COLO668 (cell line): ENCODE data around the gene KLHL1.
"Not testable (repeated sequence)": the region's sequence is repeated elsewhere in the genome, so short reads cannot be mapped to it uniquely, and the experiment has no call there.

Source experiments
- DNase-seq: peaks from one replicate; lab custom pipeline; 2025; ENCODE audit not compliant: unreplicated experiment; lab: John Stamatoyannopoulos, UW

The KLHL1 gene, protein sequence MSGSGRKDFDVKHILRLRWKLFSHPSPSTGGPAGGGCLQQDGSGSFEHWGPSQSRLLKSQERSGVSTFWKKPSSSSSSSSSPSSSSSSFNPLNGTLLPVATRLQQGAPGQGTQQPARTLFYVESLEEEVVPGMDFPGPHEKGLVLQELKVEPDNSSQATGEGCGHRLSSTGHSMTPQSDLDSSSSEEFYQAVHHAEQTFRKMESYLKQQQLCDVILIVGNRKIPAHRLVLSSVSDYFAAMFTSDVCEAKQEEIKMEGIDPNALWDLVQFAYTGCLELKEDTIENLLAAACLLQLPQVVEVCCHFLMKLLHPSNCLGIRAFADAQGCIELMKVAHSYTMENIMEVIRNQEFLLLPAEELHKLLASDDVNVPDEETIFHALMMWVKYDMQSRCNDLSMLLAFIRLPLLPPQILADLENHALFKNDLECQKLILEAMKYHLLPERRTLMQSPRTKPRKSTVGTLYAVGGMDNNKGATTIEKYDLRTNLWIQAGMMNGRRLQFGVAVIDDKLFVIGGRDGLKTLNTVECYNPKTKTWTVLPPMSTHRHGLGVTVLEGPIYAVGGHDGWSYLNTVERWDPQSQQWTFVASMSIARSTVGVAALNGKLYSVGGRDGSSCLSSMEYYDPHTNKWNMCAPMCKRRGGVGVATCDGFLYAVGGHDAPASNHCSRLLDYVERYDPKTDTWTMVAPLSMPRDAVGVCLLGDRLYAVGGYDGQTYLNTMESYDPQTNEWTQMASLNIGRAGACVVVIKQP

DNA sequence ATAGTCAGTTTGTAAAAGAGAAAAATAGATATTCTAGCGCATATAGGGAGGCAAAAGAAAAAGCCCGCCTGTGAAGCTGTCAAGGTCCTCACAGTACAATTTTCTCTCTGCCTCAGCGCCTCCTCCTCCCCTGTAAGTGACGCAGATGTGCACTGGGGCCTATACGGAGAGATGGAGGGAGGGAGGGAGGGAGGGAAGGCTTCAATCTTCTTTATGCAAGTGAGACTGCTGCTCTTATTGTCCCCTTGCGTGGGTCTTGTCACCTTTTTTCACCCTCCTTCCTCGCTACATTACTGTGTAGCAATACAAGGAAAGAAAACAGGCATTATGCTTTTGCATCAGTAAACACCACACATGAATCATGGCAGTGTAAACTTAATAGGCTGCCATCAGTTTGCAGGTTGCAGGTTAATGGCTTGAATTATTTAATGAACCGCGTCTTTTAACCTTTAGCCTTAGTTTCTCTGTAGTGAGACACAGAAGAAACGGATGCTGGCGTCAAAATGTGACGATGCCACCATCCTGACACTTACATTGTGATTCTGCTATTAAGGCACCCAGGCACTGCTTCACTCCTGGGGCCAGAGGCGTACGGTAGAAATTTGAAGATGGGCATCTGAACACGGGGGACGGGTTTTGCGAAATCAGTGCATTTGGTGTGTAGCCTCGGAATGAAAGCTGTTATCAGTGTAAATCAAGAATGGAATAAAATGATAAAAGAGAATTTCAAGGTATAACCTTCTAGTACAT is at the start of gene KLHL1:
KLHL1 (minus strand) TSS at position 97 of the 750 bp plus-strand sequence. CDS start 753 bp downstream, outside the sequence.
- DNase-seq: no peak

DNA sequence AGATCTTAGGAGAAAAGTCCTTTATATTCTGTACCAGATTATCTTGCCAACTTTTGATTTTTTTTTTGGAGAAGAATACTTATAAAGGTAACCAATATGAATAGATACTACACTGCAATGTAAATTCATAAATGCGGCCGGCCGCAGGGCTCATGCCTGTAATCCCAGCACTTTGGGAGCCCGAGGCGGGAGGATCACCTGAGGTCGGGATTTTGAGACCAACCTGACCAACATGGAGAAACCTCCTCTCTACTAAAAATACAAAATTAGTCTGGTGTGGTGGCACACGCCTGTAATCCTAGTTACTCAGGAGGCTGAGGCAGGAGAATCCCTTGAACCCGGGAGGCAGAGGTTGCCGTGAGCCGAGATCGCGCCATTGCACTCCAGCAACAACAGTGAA is 34.4 kb upstream of the KLHL1 start:
- DNase-seq: not testable (repeated sequence)

DNA sequence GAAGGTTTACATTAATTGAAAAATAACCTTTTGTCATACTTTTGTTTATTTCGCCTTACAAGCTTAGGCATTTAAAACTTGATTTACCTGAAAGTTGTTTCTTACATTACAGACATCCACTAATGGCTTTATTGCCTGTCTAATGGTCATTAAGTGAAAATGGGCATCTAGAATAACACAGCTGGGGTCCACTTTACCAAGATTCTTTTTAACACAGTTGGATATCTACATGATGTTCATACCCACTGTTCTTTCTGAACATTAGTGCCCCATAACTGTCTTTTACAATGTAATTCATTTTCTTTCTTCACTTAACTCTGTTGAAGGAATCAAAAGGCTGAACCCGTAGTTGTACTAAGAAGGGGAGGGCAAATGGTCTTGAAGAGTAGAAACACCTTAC is 19.8 kb upstream of the KLHL1 start:
- DNase-seq: no peak

DNA sequence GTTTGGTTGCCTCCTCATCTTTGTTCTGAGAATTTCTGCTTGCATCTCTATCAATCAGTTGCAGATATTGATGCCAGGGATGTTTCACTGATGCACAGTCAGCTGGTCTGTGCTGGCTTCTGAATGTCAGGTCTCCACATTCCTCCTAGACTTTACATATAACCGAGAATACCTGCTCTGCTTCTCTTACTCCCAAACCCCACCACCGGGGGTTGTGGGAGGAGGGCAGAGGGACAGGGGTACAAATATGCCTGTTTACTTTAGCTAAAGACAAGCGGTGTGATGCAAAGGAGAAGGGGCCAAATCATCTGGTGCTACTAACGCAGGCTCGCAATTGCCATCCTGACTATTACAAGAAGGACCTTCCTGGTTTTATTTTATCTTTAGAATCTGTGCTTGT is 17.4 kb upstream of the KLHL1 start:
- no peak for DNase-seq

DNA sequence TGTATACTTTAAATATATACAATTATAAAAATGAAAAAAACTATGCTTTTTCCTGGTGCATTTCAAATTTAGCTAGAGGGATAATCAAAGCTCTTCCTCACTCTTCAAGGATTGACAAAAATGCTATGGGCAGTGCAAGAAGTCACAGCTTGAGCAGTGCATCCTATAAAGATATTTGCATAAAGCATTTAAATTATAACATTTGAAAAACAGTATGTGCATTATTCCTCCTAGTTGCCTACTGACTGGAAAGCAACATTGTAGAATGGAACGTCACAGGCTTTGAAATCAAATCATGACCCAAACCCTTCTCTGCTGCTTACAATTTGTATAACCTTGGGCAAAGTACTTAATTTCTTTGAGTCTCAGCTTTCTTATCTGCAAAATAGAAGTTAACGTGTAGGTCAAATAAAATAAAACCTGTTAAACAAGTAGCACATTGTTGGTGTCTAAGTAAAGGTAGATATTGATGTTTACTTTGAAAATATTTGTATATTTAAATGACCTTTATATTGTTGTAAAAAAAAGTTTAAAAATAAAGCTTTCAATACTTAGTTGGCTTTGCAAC is 9.2 kb upstream of the KLHL1 start:
- no peak for DNase-seq

DNA sequence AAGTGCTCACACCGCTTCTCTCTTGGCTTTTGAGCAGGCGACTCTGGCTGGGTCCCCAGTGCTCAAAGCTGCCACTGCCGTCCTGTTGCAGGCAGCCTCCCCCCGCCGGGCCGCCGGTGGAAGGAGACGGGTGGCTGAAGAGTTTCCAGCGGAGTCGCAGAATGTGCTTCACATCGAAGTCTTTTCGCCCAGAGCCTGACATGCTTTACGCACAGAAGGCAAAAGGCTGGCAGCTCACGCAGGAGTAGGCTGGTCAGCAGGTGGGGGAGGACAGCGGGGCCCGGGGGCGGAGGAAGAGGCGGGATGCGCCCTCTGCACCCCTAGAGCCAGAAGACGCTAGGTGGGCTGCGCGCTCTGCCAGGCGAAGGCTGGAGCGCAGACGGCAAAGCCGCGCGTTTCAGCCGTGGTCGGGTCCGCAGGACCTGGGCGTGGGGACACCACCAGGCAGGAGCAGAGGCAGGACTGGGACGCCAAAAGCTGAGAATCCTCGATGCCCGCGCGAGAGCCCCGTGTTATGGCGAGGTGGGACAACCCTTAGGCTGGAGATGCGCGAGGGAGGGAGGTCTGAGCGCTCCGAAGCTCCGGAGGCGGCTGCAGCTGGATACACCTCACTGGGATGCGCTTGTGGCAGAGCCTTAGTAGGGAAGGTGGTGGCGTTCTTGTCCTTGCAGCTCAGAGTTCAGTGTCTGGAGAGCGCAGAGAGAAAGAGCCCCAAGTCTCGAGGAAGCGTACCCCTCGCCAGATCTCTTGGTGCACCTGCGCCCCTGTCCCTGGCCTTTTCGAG is 562 bp downstream of the KLHL1 start, which contains the start of gene ATXN8OS:
ATXN8OS (plus strand) TSS at position 329 of the 784 bp plus-strand sequence.
- no peak for DNase-seq

DNA sequence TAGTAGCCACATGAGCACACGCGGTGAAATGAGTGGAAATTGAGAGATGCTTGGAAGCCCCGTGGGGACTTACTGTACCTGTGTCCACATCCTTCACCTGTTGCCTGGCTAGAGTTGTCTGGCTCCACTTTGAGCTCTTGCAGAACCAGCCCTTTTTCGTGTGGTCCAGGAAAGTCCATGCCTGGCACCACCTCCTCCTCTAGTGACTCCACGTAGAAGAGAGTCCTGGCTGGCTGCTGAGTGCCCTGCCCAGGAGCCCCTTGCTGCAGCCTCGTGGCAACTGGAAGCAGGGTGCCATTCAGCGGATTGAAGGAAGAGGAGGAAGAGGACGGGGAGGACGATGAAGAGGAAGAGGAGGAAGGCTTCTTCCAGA is 1.1 kb downstream of the KLHL1 start:
- no peak for DNase-seq

DNA sequence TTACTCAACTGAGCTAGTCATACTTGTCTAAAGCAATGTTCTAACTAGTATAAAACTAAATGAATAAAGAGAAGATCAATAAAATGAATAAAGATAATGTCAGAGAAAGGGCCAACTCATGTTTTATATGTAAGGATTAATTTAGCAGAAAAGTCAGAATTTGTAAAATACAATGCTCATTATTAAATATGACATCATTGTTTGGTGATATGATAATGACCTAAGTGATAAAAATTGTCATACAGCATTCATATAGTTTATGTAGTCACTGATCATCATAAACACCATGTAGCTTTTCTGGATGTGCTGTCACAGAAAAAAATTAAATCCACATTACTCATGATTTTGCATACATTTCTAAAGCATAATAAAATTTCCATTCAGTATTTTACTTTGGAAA is 3.8 kb downstream of the KLHL1 start:
- DNase-seq: no peak

DNA sequence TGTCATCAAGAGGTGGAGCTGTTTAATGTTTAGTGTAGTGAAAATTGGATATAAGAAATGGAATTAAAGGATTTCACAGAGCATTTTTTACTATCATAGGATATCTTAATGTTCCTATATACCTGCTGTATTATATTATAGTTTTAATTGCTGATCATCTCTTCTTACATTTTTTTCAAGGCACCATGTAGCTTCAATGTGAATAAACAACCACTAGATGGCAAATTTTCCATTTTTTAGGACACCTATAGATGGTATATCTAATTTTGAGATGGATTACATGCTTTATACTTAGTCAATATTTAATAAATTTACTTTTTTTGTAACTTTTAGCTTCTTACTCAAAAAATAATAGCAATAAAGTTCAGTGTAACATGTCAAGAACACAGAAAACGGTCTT is 9.6 kb downstream of the KLHL1 start:
- DNase-seq: no peak

DNA sequence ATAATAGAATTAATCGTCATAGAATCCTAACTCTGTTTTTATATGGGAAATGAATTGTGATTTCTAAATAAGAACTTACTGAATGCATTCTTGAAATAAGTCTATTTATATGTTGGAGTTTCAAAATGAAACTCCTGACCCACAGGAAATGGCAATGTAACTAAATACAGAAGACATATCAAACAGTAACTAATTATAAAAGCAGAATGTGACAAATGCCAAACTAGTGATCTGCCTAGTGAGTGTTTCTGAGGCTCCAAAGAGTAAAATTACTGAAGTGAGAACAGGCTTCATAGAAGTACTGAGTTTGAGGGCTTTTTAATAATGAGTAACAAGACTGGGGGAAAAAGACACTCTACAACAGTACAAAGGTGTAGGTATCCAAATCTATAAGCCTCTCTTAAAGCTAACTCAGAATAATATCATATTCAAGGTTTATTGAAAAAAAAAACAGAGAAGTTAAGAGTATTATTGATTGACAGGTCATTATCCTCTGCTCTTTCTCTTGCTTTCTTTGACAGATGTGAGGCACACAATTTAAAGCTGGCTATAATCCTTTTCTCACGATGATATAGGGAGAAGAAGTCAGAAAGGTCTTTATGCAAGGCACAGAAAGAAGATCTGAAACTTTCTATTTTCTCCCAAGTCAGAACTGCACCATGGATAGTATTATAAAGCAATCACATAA is 18.1 kb downstream of the KLHL1 start:
- no peak for DNase-seq

DNA sequence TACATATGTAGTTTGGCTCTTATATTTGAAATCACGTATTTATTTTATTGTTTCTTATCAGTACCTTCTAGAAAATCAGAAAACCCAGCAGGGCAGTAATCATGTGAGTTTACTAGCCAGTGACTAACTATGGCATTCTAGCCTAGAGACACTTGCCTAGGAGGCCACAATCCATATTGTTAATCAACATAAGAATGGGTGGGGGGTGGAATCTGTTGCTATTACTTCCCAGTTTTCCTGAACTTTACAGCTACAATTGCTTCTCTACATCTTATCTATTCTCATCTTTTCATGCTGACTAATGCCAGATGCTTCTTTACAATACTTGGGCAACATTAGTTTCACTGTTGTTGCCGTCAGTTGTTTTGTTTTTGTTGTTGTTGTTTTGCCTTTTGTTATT is 19.3 kb downstream of the KLHL1 start:
- no peak for DNase-seq

DNA sequence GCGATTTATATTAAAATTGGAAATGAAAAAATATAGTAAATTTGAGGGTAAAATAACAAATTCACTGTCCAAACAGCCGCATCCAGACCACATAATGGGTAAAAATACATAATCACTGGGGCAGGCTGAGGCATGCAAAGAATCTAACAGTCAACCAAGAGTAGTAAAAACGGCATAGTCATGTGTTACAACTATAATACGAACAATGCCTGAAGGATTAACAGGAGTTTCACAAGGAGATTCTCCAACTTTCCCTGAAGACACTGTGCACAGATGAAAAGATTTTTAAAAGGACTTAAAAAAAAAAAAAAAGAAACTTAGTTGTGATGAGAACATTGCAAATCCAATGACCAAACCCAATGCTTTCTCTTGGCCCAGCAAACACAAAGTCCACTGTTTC is 21.0 kb downstream of the KLHL1 start:
- DNase-seq: no peak

DNA sequence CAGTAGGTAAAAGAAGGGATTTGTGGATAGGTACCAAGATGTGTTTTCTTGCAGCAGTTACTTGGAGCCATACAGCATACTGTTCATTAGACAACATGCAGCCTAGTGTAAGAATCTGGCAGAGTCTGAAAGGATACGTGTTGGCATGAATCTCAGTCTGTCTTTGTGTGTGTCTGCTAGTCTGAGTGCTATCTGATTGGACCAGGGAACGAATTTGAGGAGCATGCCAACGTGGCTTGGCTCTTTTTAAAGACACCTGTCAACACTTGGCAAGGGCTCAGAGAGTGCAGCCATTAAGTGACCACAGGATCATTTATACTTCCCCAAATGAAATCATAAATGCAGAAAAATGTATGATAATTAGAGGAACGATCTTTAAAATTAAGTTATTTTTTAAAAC is 28.2 kb downstream of the KLHL1 start:
- DNase-seq: no peak

DNA sequence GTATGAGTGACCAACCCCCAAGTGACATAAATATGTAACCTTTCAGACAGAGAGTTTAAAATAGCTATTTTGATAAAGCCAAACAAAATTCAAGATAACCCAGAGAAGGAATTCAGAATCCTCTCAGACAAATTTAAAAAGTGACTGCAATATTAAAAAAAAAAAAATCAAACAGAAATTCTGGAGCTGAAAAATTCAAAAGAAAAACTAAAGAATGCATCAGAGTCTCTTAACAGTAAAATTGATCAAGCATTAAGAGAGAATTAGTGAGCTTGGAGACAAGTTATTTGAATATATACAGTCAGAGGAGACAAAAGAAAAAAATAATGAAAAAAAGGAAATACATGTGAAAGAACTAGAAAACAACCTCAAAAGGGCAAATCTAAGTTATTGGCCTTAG is 53.7 kb downstream of the KLHL1 start:
- DNase-seq: no peak

DNA sequence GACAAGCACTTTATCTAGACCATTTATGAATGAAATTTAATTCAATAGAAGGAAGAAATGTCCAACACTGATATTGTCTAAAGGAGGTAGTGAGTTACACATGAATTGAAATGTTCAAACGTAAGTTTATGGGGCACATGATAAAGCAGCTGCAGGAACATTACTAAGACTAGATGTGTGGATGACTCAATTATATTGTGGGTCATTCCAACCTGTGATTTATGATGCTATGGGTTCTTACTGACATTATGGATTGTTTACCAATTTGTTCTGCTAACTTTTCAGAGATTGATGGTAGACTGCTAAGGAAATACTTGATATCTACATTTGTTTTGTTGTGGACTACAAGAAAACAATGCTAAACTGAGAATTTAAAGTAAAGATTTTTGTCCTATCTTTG is 56.7 kb downstream of the KLHL1 start:
- no peak for DNase-seq

DNA sequence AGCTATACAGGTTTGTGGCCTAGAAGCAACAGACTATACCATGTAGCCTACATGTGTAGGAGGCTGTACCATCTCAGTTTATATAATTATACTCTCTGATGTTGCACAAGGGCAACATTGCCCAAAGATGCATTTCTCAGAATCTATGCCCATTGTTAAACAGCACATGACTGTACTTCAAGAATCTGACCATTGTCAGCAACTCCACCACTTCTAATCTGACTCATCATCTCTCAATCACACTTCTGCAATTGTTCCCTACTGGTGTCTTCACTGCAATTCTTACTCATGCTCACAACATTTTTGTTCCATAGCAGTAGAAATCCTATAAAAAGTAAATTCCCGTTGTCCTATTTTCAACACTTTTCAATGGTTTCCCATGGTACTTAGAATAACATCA is 64.6 kb downstream of the KLHL1 start:
- DNase-seq: no peak

DNA sequence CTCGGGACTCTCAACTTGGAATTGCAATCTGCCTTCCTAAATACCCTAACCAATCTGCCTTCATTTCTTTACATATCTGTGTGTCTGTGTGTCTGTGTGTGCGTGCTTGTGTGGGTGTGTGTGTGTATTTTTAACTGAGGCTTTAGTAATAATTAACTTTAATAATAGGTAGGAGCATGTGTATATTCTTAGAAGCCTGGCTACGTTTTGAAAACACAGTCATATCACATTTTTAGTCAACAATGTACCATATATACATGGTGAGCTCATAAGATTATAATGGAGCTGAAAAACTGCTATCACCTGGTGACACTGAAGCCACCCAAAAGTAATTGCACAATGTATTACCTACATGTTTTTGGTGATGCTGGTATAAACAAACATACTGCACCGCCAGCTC is 66.1 kb downstream of the KLHL1 start:
- no peak for DNase-seq

DNA sequence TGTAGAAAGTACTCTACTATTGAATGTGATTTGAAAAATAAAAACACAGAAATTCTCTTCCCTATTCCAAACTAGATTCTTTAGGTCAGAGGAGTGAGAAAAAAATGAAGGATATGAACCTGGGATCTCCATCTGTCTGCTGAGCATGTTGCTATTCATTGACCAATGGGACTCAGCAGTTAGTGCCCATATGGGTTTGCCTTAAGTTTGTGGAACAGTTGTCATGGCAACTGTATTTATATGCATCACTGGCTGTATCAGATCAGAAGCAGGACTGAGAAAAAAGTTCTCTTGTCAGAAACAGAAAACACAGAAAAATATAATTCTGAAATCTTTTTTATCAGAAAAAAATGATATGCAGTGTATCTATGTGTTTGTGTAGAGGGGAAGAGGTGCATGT is 74.0 kb downstream of the KLHL1 start:
- DNase-seq: no peak

DNA sequence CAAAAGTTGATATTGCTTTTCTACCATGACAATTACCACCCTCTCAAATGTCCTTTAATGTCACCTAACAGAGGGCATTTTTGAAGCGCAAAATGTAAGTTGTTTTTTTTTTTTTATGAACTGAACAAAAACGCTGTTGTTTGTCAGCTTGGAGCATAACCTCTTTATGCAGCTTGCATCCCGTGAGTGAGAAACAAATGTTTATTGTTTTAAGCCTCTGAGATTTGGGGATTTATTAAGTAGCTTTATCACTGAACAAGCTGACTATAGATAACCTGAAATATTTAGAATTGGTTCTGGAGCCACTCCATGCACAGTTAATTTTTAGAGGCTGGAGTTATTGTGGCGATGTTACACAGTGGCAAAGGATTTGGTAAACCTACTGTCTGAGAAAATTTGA is 80.7 kb downstream of the KLHL1 start:
- DNase-seq: no peak

DNA sequence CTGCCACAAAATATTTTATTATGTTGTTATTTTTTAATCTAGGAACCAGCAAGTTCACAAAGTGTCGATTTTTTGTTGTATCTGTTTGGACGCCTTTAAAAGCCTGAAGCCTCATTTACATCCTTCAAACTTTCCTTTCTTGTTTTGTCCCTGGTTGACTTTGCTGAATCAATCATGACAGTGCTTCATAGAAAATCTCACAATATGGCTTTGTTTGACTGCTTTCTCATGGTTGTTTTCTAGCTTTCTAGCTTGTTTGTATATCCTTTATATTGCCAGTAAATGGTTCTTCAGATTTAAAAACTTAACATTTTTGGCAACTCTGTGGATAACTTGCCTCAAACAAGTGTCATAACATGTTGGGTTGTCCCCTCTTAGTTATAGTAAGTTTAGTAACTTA is 84.7 kb downstream of the KLHL1 start:
- no peak for DNase-seq
